Measurements from ENCODE around the gene SLC16A1.

SLC16A1 gene

DNA sequence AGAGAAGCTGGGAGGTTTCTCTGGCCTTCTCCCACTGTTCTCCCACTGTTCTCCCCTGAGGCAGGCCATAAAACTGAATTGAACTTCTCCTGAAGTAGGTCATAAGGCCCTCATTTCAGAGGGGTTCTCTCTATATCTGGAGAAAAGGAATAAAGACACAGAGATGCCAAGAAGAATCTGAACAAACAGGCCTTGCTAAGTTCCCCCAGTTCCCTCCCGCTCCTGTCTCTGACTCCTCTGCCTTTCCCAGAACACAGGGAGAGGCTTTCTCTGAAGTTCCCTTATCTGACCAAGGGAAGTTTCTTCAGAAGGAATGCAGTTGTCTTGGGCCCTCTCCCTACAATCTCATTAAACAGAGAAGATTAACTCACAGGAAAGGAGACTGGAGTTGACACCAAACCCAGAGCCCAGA is 83.4 kb downstream of the SLC16A1 start:
- TF ChIP-seq USF1 (IDR thresholded peaks at IDR 0.05): no peak
- TF ChIP-seq CEBPB (IDR thresholded peaks at IDR 0.05): no peak
- TF ChIP-seq CREB1 (IDR thresholded peaks at IDR 0.05; ENCODE audit: low read depth): no peak
- TF ChIP-seq TEAD4 (IDR thresholded peaks at IDR 0.05): no peak
- TF ChIP-seq FOXM1 (IDR thresholded peaks at IDR 0.05; ENCODE audit: borderline replicate concordance, low read depth): no peak
- TF ChIP-seq ZBTB7A (IDR thresholded peaks at IDR 0.05; ENCODE audit: low read depth): no peak
- no peak for TF ChIP-seq EP300 (IDR thresholded peaks at IDR 0.05; ENCODE audit: borderline replicate concordance)
- TF ChIP-seq TCF12 (IDR thresholded peaks at IDR 0.05; ENCODE audit: low read depth): no peak
- TF ChIP-seq NFIC (IDR thresholded peaks at IDR 0.05): no peak
- no peak for TF ChIP-seq REST (IDR thresholded peaks at IDR 0.05; ENCODE audit: low read depth)
- TF ChIP-seq MAX (IDR thresholded peaks at IDR 0.05): no peak
- TF ChIP-seq YY1 (IDR thresholded peaks at IDR 0.05; ENCODE audit: low read depth): no peak
- TF ChIP-seq TAF1 (IDR thresholded peaks at IDR 0.05; ENCODE audit: low read depth): no peak
- no peak for TF ChIP-seq RAD21 (IDR thresholded peaks at IDR 0.05; ENCODE audit: low read depth)
- no peak for TF ChIP-seq EGR1 (IDR thresholded peaks at IDR 0.05)

- TF ChIP-seq MAX (IDR thresholded peaks at IDR 0.05) (no peak), TAF1 (IDR thresholded peaks at IDR 0.05; ENCODE audit: low read depth) (no peak), EP300 (IDR thresholded peaks at IDR 0.05; ENCODE audit: borderline replicate concordance) (no peak), TEAD4 (IDR thresholded peaks at IDR 0.05) (no peak), TCF12 (IDR thresholded peaks at IDR 0.05; ENCODE audit: low read depth) (no peak), NFIC (IDR thresholded peaks at IDR 0.05) (no peak), ZBTB7A (IDR thresholded peaks at IDR 0.05; ENCODE audit: low read depth) (no peak), YY1 (IDR thresholded peaks at IDR 0.05; ENCODE audit: low read depth) (no peak), RAD21 (IDR thresholded peaks at IDR 0.05; ENCODE audit: low read depth) (no peak), EGR1 (IDR thresholded peaks at IDR 0.05) (no peak), CEBPB (IDR thresholded peaks at IDR 0.05) (no peak), CREB1 (IDR thresholded peaks at IDR 0.05; ENCODE audit: low read depth) (no peak), USF1 (IDR thresholded peaks at IDR 0.05) (no peak), FOXM1 (IDR thresholded peaks at IDR 0.05; ENCODE audit: borderline replicate concordance, low read depth) (no peak), REST (IDR thresholded peaks at IDR 0.05; ENCODE audit: low read depth) (no peak)
Observed at GRCh38 chr1:112870887-112871646, 84.9 kb downstream of the SLC16A1 start.

DNA sequence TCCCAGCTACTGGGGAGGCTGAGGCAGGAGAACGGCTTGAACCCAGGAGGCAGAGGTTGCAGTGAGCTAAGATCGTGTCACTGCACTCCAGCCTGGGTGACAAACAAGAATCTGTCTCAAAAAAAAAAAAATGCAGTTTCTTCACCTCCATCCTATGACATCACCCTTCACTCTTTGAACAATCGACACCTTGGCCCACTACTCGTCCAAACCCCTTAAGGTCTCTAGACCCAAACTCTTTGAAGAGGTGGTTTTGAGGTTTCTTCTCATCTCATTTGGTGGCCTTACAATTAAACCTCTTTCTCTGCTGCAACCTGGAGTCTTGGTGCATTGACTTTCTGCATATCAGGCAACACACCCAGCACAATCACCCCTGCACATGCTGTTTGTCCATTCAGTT is 86.1 kb downstream of the SLC16A1 start:
- TF ChIP-seq CEBPB (IDR thresholded peaks at IDR 0.05) (no peak), NFIC (IDR thresholded peaks at IDR 0.05) (no peak), YY1 (IDR thresholded peaks at IDR 0.05; ENCODE audit: low read depth) (no peak), USF1 (IDR thresholded peaks at IDR 0.05) (no peak), EP300 (IDR thresholded peaks at IDR 0.05; ENCODE audit: borderline replicate concordance) (no peak), EGR1 (IDR thresholded peaks at IDR 0.05) (no peak)

- TF ChIP-seq TCF12 (IDR thresholded peaks at IDR 0.05; ENCODE audit: low read depth) (no peak), ZBTB7A (IDR thresholded peaks at IDR 0.05; ENCODE audit: low read depth) (no peak), CEBPB (IDR thresholded peaks at IDR 0.05) (no peak), YY1 (IDR thresholded peaks at IDR 0.05; ENCODE audit: low read depth) (no peak), RAD21 (IDR thresholded peaks at IDR 0.05; ENCODE audit: low read depth) (no peak), EGR1 (IDR thresholded peaks at IDR 0.05) (no peak), TAF1 (IDR thresholded peaks at IDR 0.05; ENCODE audit: low read depth) (no peak), FOXM1 (IDR thresholded peaks at IDR 0.05; ENCODE audit: borderline replicate concordance, low read depth) (no peak), EP300 (IDR thresholded peaks at IDR 0.05; ENCODE audit: borderline replicate concordance) (no peak), NFIC (IDR thresholded peaks at IDR 0.05) (no peak), REST (IDR thresholded peaks at IDR 0.05; ENCODE audit: low read depth) (no peak)
Observed at GRCh38 chr1:112868191-112868590, 87.8 kb downstream of the SLC16A1 start.

Measured in Ishikawa (cell line).